Stimulated activated CD8-positive, alpha-beta memory T cell treated with anti-CD3 and anti-CD28 coated beads, Interleukin-7, amount 100 ng/mL, for 48 hours (primary cell): ENCODE measurements around the gene SOS2.
"Not testable (repeated sequence)": the region's sequence is repeated elsewhere in the genome, so short reads cannot be mapped to it uniquely, and the experiment has no call there.

ENCODE experiments used
- DNase-seq, 2 donors: peaks; one replicate each; pipeline ENCODE4 v3.0.0-alpha.2; 2020; ENCODE audit warnings: low read depth in 1 of 2; ENCODE audit errors: extremely low read depth in 1 of 2

SOS2 gene

GRCh38 chr14:50228313-50228712, 3.1 kb downstream of the SOS2 start:
- DNase-seq, result no peak

- no peak for DNase-seq
Observed at GRCh38 chr14:50225974-50226297, 5.4 kb downstream of the SOS2 start.

GRCh38 chr14:50225067-50225973, 6.1 kb downstream of the SOS2 start:
- no peak for DNase-seq

GRCh38 chr14:50222055-50222613, 9.2 kb downstream of the SOS2 start:
- DNase-seq, result no peak

- no peak for DNase-seq
Observed at GRCh38 chr14:50218501-50218900, 12.9 kb downstream of the SOS2 start.

- DNase-seq, result no peak
Observed at GRCh38 chr14:50215416-50215815, 16.0 kb downstream of the SOS2 start.

- DNase-seq, result no peak
Observed at GRCh38 chr14:50213795-50214194, 17.6 kb downstream of the SOS2 start.

- no peak for DNase-seq
Observed at GRCh38 chr14:50212726-50213125, 18.7 kb downstream of the SOS2 start.

GRCh38 chr14:50210074-50210473, 21.3 kb downstream of the SOS2 start:
- DNase-seq, result no peak

GRCh38 chr14:50198499-50198898, 32.9 kb downstream of the SOS2 start:
- no peak for DNase-seq

GRCh38 chr14:50191499-50191898, 39.9 kb downstream of the SOS2 start:
- no peak for DNase-seq

GRCh38 chr14:50186107-50186506, 45.3 kb downstream of the SOS2 start:
- DNase-seq, result no peak

- DNase-seq, result no peak
Observed at GRCh38 chr14:50173891-50174290, 57.5 kb downstream of the SOS2 start.

- DNase-seq, result no peak
Observed at GRCh38 chr14:50171895-50172294, 59.5 kb downstream of the SOS2 start.

GRCh38 chr14:50167381-50167780, 64.0 kb downstream of the SOS2 start:
- DNase-seq, result not testable (repeated sequence)

- no peak for DNase-seq
Observed at GRCh38 chr14:50156111-50156510, 75.3 kb downstream of the SOS2 start.

- no peak for DNase-seq
Observed at GRCh38 chr14:50148799-50149198, 82.6 kb downstream of the SOS2 start.

GRCh38 chr14:50139192-50139591, 92.2 kb downstream of the SOS2 start:
- DNase-seq, result no peak

- DNase-seq, result no peak
Observed at GRCh38 chr14:50127802-50128201, 103.6 kb downstream of the SOS2 start.

- no peak for DNase-seq
Observed at GRCh38 chr14:50123062-50123461, 108.3 kb downstream of the SOS2 start.

GRCh38 chr14:50122291-50122690, 109.1 kb downstream of the SOS2 start:
- DNase-seq, result no peak

- DNase-seq, result no peak
Observed at GRCh38 chr14:50121486-50121885, 109.9 kb downstream of the SOS2 start.

GRCh38 chr14:50117456-50117855, 113.9 kb downstream of the SOS2 start:
- no peak for DNase-seq
